NK-92 (cell line): ENCODE measurements around the gene WDR27.

Experiments used
- DNase-seq: peaks from one replicate; lab custom pipeline; 2025; ENCODE audit not compliant: unreplicated experiment; lab: John Stamatoyannopoulos, UW

WDR27 gene

DNA sequence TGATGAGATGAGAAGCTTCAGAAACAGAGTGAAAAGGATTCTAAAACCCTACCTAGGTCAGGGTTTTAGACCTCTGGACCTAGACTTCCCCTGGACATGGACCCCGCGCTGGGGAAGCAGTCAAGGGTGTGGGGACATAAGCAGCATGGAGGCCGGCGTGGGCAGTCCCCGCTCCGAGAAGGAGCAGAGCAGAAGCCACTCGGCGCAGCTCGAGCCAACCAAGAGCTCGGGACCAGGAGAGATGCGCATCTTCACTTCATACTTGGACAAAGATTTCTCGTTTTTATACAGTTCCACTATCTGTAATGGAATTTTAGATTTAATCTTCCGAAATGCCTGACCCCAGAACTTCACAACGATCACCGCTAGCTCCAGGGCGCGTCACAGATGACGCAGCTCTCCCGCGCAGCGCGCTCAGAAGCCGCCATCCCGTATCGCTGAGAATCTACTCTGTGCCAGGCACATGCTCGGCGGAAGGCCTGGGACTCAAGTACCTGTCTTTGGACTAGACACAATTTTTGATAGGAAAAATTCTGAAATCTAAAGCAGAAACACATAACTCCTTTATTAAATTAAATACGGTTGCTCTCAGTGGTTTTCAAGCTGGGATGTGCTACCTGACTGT lies 60.3 kb downstream of the WDR27 start:
- no peak for DNase-seq

DNA sequence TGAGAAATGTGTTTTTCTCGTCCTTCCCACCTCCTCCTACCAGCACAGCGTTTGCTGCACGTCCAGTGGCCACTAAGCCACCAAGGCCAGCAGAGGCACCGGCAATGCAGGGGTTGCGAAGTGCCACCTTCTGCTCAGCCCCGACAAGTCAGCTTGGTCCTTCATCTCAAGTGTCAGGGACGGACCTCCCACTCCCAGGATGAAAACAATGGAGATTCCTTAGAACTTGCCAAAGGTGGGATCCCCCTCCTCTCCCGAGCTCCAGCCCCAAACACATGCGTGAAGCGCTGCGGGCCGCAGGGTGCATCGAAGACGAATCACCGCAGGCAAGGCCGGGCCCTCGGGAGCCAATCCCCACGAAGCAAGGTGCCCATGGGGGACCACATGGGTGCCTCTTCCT lies 60.8 kb downstream of the WDR27 start:
- no peak for DNase-seq

DNA sequence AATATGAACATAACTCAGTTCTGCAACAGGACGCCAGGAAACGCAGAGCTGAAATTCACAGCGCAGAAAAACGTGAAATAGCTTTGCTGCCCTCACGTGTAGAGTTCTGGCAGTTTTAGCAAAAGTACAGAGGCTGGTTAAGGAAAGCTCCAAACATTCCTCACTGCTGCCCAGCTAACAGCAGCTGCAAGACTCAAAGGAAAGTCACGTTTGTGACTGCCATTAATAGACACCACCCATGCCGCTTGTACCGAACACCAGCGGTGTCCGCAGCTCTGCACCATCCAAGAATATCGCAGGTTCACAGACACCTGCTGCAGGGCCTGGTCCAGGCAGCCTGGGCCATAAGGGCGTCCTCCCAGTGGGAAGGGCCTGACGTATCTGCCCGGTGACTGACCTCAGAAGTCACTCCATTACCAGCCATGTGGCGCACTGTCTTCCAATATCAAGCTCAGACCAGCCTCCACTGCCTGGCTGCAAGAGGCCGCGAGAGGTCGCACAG lies 61.4 kb downstream of the WDR27 start:
- no peak for DNase-seq

DNA sequence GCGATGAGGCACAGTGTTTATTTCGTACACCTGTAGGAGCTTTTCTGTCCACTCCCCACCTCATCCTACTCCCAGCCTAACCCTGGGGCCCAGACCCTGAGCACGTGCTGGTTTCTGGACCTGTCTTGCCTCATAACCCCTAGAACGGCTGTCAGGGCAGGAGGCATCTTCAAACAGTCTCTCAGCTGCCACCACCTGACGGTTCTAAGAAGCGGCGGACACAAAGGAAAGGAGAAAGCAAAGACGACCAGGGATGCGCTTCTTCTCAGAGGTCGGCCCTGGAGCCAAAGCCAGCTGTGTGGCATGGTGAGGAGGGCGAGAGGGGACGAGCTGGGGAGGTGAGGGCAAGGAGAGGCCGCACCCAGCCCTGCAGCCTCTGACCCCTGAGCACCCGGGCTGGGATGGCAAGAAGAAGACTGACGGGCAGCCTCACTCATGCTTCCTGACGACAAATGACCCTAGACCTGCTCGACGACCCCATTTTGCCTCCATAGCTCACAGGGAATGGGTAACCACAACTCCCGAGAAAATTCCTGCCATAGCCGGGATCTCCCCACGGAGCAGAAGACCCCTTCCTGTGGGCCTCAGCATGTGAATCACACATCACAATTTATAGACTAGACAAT lies 62.1 kb downstream of the WDR27 start:
- no peak for DNase-seq

DNA sequence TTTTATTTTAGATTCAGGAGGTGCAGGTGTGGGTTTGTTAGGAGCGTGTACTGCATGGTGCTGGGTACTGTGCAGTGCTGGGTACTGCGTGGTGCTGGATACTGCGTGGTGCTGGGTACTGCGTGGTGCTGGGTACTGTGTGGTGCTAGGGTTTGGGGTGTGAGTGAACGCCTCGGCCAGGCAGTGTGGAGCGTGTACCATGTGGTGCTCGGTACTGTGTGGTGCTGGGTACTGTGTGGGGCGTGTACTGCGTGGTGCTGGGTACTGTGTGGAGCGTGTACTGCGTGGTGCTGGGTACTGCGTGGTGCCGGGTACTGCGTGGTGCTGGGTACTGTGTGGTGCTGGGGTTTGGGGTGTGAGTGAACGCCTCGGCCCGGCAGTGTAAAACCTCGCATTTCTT lies 62.9 kb downstream of the WDR27 start:
- no peak for DNase-seq

DNA sequence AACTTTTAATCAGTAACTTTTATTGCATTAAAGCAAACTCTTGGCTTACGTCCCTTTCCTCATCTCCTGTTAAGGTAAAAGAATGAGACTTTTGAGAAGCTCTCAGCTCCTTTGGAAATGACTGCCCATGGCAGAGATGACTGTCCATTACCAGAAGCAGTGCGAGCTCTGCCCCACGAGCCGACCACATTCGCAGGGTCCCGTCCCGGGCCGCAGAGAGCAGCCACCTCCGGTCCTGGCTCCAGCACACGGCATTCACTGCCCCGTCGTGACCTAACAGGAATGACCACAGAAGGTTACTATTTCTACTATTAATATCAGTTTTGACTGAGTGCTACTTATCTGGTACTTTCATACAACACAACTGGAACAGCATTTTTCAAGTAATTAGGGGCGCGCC lies 63.4 kb downstream of the WDR27 start:
- DNase-seq: no peak

DNA sequence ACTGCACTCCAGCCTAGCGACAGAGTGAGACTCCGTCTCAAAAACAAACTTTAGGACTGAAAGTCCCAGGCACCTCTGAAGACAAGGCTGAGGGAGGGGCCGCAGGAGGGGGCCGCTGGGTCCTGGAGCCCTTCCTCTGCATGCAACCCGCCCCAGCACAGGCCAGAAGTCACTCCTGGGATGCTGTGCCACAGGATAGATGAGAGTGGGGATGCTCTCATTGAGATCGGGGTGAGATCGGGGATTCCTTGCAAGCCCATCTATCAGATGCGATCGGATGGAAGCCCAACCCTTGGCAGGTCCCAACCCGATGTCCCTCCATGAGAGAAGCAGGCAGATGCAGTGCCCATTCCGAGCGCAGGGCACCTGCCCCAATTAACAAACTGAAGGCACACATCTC lies 66.5 kb downstream of the WDR27 start:
- DNase-seq: no peak

DNA sequence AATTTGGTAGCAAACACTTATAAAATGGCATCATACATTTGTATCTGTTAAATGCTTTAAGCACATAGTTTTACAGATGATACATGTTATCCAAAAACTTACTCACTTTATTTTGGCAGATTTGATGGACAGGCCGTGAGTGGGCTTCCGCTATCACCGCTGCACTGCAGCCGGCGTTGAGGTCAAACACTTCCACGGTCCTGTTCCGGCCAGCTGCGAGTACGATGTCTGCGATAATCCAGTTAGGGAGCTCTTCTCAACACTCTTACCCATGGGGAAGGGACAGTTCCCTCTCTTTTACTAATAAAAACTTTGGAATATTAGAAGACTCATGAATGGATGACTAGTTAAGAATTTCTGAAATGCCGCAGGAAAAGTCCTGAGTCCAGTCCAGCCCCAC lies 69.0 kb downstream of the WDR27 start:
- no peak for DNase-seq

DNA sequence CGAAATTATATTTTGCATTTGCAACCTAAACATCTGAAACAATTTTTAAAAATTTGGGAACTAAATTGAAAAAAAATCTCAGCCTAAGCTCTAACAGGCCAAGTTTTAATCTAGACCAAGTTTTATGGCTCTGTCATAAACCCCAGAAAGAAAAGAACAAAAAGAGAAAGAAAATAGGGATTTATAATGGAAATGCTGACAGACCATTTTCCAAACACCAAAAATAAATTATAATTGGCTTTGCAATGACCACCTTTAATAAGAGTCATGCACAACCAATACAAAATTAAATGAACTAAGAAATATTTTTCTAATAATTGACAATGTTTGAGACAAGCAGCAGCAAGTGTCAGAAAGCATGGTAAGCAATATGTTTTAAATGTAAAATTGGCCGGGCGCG lies 72.6 kb downstream of the WDR27 start:
- DNase-seq: no peak

DNA sequence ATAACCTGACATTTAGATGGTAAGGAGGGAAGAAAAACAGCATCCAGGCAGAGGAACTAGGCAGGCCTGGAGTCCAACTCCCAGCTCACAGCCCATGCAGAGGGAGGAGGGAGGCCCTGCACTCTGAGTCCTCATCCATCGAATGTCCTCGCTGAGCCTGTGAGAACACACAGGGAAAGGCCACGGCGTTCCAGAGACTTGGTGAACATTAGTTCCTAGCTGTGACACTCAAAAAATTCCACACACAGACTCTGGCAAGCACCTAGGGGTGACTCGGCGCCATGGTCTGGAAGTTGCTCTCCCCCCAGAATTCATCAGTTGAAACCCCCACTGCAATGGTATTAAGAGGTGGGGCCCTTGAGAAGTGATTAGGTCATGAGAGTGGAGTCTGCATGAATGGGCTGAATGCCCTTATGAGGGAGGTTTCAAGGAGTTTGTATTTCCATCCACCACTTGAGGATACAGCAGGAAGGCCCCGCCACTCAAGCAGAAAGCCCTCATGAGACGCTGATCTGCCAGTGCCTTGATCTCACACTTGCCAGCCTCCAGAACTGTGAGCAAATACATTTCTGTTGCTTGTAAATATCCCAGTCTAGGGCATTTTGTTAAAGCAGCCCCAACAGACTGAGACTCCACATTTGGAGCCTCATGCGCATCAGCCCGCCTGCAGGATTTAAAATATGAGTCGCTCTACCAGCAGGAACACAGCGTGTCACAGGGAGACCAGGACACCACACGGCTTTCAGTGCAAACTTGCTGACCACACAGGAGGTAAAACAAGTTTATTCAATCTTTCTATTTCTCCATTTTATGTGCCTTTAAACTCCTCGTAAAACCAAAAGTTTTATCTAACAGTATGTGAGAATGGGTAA lies 73.9 kb downstream of the WDR27 start:
- DNase-seq: no peak

DNA sequence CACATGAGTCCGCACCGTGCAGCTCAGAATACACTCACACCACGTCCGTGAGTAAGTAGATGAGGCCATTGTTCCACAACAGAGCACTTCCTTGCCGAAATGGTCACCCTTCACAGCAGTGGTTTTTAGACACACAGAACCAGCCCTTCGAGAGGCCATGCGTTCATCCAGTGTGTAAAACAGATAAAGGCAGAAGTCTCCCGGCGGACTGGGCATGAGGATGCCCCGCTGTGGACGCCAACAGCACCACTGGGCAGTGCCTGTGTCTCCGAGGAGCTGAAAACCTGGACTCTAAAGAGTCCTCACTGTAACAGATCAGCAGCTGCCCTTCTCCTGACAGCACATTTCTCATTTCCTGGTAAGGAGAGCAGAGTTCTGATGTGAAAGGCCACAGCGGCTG lies 75.2 kb downstream of the WDR27 start:
- no peak for DNase-seq

DNA sequence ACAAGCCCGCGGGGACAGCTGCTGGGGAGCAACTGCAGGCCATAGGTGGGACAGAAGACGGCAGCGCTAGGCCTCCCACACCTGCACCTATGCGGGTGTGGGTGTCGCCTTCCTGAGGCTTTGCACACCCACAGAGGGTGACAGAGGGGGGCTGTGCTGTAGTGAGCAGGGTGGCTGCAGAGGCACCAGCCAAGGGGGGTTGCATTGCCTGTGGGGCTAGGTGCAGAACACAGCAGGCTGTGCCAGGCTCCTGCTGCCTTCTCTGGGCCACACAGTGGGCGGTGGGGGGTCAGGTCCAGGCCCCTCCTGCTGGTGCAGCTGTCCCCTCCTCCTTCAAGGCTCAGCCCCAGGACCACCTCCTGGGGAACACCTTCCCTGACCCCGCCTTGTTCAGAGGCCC lies 75.7 kb downstream of the WDR27 start:
- DNase-seq: no peak

DNA sequence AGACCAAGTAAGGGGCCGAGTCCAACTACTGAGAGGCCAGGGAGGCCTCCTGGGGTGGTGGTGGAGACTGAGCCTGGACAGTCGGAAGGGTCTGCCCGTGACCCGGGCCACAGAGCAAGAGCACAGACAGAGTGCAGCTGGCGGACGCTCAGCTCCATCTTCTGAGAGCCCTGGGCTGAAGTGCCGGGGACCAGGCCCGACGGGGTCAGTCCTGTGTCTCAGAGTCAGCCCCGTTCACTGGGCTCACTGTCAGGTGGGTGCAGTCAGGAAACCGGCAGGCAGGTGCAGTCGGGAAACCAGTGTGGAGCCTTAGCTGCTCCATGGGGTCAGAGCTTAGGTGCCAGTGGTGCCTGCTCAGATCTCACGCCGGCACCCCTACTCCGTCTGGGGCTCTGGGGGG lies 76.5 kb downstream of the WDR27 start:
- no peak for DNase-seq

DNA sequence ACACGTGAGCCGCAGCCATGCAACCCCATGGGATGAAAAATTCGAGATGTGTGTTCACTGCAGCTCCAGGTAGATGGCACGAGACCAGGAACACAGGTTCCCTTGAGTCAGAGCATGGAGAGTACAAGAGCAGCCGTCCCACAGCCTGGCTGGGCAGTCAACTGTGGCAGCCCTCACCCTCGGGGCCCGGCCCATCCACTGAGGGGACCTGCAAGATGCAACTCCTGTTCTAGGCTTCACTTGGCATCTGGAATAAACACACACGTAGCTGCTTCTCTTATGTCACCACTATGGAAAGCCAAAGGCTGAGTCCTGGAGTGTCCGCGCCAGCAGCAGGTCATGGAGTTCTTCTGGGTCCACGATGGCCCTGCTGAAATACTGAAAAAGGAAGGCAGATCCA lies 77.0 kb downstream of the WDR27 start:
- no peak for DNase-seq

DNA sequence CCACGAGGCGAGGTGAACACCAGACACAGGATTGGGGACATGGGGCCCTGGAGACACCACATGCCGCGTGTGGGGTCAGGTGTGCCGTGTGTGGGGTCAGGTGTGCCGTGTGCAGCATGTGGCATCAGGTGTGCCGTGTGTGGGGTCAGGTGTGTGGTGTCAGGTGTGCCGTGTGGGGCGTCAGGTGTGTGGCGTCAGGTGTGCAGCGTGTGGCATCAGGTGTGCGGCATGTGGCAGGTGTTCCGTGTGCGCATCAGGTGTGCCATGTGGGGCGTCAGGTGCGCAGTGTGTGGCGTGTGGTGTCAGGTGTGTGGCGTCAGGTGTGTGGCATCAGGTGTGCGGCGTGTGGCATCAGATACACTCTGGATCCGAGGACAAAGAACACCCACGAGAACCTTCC lies 77.9 kb downstream of the WDR27 start:
- DNase-seq: no peak

DNA sequence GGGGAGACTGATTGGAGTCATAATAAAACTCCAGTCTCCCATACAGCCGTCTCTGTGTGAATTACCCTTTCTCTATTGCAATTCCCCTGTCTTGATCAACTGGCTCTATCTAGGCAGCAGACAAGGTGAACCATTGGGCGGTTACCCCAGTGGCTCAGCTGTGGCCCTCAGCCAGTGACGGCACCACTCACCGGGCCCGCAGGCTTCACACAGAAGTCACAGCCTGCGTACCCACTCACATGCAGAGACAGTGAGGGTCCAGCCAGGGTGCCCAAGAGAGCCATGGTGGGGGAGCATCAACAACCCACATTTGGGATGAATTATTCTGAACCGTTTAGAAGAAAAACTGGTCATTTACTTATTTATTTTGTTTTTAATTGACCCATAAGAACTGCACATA lies 78.5 kb downstream of the WDR27 start:
- DNase-seq: no peak

DNA sequence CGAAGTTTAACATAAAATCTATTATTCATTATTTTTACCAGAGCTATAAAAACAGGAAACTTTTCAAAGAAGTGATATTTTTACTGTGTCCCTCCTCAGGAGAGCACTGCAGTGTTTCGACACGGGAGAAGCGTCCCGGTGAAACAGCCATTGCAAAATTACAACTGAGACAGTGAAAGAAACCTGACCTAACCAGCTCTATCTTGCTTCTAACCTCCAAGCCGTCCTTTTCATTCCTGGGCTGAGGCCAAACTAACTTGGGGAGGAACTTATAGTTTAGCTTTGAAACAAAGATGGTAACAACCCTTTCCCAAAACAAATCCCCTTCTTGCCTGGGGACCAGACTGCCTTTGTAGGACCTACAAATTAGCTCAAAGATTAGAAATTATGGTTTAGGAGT lies 79.2 kb downstream of the WDR27 start:
- no peak for DNase-seq

DNA sequence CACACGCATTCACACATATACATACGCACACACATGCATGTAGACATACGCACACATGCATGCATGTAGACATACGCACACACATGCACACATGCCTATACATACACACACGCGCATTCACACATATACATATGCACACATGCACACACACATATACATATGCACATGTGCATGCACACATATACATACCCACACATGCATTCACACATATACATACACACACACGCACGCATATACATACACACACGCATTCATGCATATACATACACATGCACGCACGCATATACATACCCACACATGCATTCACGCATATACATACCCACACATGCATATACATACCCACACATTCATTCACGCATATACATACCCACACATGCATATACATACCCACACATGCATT lies 80.5 kb downstream of the WDR27 start:
- DNase-seq: no peak

DNA sequence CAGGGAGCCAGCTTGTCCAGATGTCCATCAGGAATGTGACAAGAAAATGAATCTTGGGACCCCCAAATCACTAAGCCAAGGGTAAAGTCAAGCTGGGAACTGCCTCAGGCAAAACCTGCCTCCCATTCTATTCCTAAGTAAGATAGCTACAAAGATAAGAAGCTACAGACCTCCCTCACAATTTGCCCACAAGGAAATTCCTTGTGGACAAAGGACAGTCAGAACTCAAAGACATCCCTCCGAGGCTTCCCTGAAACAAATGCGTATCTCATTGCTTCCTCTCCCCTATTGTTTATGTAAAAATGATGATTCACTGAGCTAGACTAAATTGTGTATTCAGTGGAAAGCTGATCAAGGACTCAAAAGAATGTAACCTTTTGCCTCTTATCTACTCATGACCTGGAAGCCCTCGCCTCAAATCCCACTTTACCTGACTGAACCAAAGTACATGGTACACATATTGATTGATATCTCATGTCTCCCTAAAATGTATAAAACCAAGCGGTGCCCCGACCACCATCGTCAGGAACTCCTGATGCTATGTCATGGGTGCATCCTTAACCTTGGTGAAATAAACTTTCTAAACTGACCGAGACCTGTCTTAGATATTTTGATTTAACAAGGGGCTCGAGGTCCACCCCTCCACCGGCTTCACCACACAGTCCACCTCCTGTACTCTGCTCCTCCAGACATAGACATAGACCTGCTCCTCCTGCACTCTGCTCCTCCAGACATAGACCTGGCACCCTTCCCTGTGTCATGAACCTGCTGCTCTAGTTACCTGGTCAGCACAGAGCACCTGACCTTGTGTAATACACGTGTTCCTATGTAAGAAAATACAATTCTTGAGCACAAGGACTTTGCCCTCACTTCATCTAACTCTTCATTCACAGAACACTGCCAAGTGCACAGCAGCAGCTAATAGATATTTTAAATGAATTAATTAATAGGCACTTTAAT lies 81.4 kb downstream of the WDR27 start:
- no peak for DNase-seq

DNA sequence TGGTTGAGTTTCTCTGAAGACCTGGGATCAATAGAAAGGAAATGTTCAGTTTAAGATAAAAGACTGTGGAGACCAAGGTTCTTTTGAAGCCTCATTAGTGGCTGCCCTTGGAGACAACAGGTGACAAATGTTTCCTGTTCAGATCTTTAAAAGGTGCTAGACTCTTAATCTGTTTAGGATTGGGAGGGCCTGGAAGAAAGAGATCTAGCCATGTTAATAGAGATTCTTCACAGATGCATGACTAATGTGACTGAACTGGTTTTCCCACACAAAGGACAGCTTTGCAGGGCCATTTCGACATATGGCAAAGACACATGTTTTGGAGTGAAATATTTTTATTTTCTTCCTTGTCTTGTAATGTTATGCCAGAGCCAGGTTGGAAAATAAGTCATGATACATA lies 82.2 kb downstream of the WDR27 start:
- no peak for DNase-seq
